ENCODE data around the gene CLDN6.

Gene CLDN6

GRCh38 chr16:2979669-2980226 is 38.2 kb downstream of the CLDN6 start:
- Histone ChIP-seq H3K4me3 (ENCODE audit: low read depth, low read length, poor library complexity, severe bottlenecking) (peak overlapping the region; percentile 96), H3K27ac (ENCODE audit: low read depth, low read length, poor library complexity, severe bottlenecking) (peak overlapping the region; percentile 61), H3K27me3 (ENCODE audit: insufficient read depth, low read length) (no peaks in the 10 kb centered on the region), H2AFZ (ENCODE audit: low read length) (no peak overlapping the region), H3K4me2 (ENCODE audit: low read length) (peak overlapping the region; percentile 85), H3K4me1 (ENCODE audit: insufficient read depth, low read length, severe bottlenecking) (peaks cover 57% of the 10 kb centered on the region), H3K36me3 (ENCODE audit: insufficient read depth, low read length) (peaks cover 36% of the 10 kb centered on the region), H3K9ac (ENCODE audit: low read length) (peak overlapping the region; percentile 91), H4K20me1 (ENCODE audit: insufficient read depth, low read length) (no peaks in the 10 kb centered on the region), H3K9me3 (ENCODE audit: low read length) (no peaks in the 10 kb centered on the region), H3K79me2 (ENCODE audit: insufficient read depth, low read length) (peaks cover 3% of the 10 kb centered on the region; the same call in 1 of the 2 replicates), H3F3A (ENCODE audit: insufficient read depth, low read length) (no peaks in the 10 kb centered on the region), H3K9me2 (ENCODE audit: low read depth, low read length) (no peaks in the 10 kb centered on the region)
- TF ChIP-seq EZH2 (IDR thresholded peaks at IDR 0.05; ENCODE audit: borderline replicate concordance, low read length) (no peak), CTCF (IDR thresholded peaks at IDR 0.05; ENCODE audit: low read length) (no peak)

GRCh38 chr16:2977440-2977839 is 40.5 kb downstream of the CLDN6 start:
- no peak for TF ChIP-seq CTCF (IDR thresholded peaks at IDR 0.05; ENCODE audit: low read length)
- TF ChIP-seq EZH2 (IDR thresholded peaks at IDR 0.05; ENCODE audit: borderline replicate concordance, low read length), result no peak
- Histone ChIP-seq H3K9me2 (ENCODE audit: low read depth, low read length) (no peaks in the 10 kb centered on the region), H3K9ac (ENCODE audit: low read length) (no peak overlapping the region; the same call in 1 of the 2 replicates), H3F3A (ENCODE audit: insufficient read depth, low read length) (no peaks in the 10 kb centered on the region), H3K4me3 (ENCODE audit: low read depth, low read length, poor library complexity, severe bottlenecking) (no peak overlapping the region), H3K27me3 (ENCODE audit: insufficient read depth, low read length) (no peaks in the 10 kb centered on the region), H3K27ac (ENCODE audit: low read depth, low read length, poor library complexity, severe bottlenecking) (no peak overlapping the region), H4K20me1 (ENCODE audit: insufficient read depth, low read length) (no peaks in the 10 kb centered on the region), H3K9me3 (ENCODE audit: low read length) (no peaks in the 10 kb centered on the region), H3K4me2 (ENCODE audit: low read length) (peak overlapping the region; percentile 40), H2AFZ (ENCODE audit: low read length) (no peak overlapping the region), H3K4me1 (ENCODE audit: insufficient read depth, low read length, severe bottlenecking) (peaks cover 53% of the 10 kb centered on the region), H3K79me2 (ENCODE audit: insufficient read depth, low read length) (peaks cover 3% of the 10 kb centered on the region; the same call in 1 of the 2 replicates), H3K36me3 (ENCODE audit: insufficient read depth, low read length) (peaks cover 59% of the 10 kb centered on the region)

- H4K20me1 ChIP-seq (ENCODE audit: insufficient read depth, low read length), result no peaks in the 10 kb centered on the region
- H3K36me3 ChIP-seq (ENCODE audit: insufficient read depth, low read length), result peaks cover 67% of the 10 kb centered on the region
- TF ChIP-seq EZH2 (IDR thresholded peaks at IDR 0.05; ENCODE audit: borderline replicate concordance, low read length) (no peak), CTCF (IDR thresholded peaks at IDR 0.05; ENCODE audit: low read length) (no peak)
- no peaks in the 10 kb centered on the region for H3K27me3 ChIP-seq (ENCODE audit: insufficient read depth, low read length)
- no peak overlapping the region for H3K4me2 ChIP-seq (ENCODE audit: low read length)
- no peak overlapping the region for H2AFZ ChIP-seq (ENCODE audit: low read length)
- no peak overlapping the region for H3K27ac ChIP-seq (ENCODE audit: low read depth, low read length, poor library complexity, severe bottlenecking)
- H3F3A ChIP-seq (ENCODE audit: insufficient read depth, low read length), result no peaks in the 10 kb centered on the region
- peaks cover 3% of the 10 kb centered on the region; the same call in 1 of the 2 replicates for H3K79me2 ChIP-seq (ENCODE audit: insufficient read depth, low read length)
- peaks cover 60% of the 10 kb centered on the region for H3K4me1 ChIP-seq (ENCODE audit: insufficient read depth, low read length, severe bottlenecking)
- H3K4me3 ChIP-seq (ENCODE audit: low read depth, low read length, poor library complexity, severe bottlenecking), result no peak overlapping the region
- no peak overlapping the region for H3K9ac ChIP-seq (ENCODE audit: low read length)
- no peaks in the 10 kb centered on the region for H3K9me2 ChIP-seq (ENCODE audit: low read depth, low read length)
- H3K9me3 ChIP-seq (ENCODE audit: low read length), result no peaks in the 10 kb centered on the region
These were observed 41.3 kb downstream of the CLDN6 start for GRCh38 chr16:2976673-2977072.

All from OCI-LY1 (cell line).